ENCODE measurements around the gene PPP6R2.
A peak's percentile ranks its signal among the peaks of the same experiment; 100 is the strongest.

The PPP6R2 gene

GRCh38 chr22:50306753-50307749 lies 36.1 kb upstream of the PPP6R2 start, which contains the start of gene PLXNB2:
Gene PLXNB2 (minus strand): TSS chr22:50307646. CDS start chr22:50290584, 17,062 bp downstream.
- peak; percentile 45 for DNase-seq

DNA sequence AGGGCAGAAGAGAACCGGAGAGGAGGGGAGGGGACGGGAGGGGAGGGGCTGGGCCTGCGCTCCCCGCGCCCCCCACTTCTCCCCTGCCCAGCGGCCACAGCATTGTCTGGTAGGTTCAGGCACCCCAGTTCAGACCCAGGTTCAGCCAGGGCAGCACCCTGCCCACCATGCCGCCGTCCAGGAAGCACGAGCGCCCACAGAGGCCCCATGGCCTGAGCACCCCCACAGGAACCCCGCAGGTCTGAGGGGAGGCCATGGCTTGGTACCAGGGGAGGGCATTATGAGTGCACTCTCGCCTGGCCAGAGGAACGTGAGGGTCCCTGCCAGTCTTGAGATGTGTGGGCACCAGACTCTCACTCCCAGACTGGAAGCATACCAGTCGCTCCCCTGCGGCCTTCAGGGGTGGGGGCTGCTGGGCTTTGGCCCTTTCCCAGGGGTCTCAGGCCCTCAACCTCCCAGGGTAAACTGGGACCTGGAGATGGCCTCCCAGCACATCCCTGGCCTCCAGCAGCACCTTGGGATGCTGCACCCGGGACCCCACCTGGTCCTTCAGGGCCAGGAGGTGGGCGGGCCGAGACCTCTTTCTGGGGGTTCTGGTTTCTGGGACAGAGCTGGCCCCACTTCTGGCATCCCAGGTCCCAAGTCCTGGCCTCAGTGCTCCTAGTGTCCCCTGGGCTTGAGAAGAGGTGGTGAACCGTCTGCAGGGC lies 35.1 kb upstream of the PPP6R2 start:
- no peak for DNase-seq

- no peak for DNase-seq
Observed at GRCh38 chr22:50308597-50308935, 34.6 kb upstream of the PPP6R2 start.

GRCh38 chr22:50308986-50309600 lies 34.0 kb upstream of the PPP6R2 start:
- DNase-seq: no peak

DNA sequence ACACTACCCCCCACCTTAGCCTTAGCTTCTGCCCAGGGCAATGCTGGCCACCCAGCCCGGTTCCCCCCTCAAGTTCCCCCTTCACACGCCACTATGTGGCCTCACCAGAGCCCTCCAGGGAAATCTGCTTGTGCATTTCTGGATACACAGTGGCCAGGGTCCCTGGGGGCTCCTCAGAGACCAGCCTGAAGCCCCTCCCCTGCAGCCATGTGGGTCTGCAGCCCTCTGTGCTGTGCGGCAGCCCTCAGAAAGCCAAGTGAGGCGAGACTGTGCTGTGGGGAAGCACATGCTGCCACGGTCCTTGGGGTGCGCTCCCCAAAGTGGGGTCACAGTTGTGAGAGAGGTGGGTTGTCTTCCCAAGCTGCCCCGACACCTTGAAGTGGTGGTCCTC lies 33.5 kb upstream of the PPP6R2 start:
- no peak for DNase-seq

DNA sequence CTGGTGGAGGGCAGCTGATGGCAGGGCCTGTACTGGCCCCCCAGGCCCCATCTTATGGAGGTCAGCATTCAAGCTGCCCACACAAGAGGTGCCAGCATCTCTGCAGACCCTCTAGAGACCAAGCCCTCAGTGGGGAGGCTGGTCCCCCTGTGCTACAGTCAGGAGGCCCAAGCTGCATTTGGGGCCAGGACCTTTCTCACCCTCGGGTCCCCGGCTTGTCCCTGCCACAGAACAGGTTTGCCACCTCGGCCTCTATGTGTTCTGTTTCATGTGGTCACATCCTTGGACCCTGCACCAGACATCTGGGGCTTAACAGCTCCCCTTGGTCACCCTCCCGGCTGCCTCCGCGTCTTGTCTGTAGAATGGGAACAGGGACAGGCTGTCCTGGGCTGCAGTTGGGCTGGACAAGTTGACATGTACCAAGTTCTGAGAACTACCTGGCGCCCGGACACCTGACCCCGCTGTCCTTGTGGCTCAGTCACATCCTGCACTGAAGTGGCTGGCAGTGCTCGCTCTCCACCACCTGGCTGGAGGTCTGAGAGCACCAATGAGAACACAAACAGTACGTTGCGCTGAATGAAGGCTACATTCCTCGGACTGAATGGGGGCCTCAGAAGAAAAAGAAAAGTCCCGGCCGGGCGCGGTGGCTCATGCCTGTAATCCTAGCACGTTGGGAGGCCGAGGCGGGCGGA lies 33.0 kb upstream of the PPP6R2 start:
- no peak for DNase-seq

- no peak for DNase-seq
Observed at GRCh38 chr22:50310949-50311444, 32.1 kb upstream of the PPP6R2 start.

DNA sequence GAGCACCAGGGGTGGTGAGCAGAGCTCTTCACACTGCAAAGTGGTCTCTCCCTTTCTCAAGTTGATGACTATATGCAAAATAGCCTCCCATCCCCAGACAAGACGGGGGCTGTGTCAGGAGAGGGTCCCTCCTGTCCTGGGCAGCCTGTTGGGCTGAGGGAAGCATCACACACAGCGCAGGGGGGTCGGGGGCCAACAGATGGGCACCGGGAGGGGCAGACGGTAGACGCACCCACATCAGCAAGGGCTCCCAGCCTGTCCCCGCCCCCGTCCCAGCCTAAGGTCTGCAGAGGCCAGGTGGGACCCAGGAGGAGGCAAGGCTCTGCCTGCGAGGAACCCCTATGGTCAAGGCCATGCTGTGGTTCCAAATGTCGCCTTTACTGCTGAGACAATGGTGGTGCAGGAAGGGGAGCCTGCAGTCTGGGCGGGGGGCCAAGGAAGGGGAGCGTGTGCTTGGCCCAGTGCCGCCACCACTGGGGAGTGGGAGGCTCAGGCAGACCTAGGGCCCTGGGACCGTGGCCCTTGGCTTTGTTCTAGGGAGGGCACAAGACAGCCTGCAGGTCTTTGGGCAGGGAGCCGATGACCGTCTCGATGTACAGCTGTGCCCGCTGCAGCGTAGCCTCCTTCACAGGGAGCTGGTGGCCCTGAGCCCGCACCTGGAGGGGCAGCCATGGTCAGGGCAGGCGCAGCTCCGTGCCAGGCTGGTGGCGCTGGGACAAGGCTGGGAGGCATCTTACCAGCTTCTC lies 31.3 kb upstream of the PPP6R2 start:
- no peak for DNase-seq

DNA sequence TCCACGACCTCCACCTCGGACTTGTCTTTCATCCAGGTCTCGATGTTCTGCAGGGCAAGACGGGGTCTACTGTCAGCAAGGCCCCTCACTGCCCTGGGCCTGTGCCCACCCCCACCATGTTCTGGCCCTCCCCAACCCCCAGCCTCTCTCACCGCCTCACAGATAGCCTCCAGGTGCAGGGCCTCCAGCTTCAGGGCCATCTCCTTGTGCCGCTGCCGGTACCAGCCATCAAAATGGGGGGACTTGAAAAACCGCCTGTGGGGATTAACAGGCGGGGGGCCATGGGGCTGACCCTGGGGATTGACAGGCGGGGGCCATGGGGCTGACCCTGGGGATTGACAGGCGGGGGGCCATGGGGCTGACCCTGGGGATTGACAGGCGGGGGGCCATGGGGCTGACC lies 30.8 kb upstream of the PPP6R2 start:
- DNase-seq: no peak

- no peak for DNase-seq
Observed at GRCh38 chr22:50313021-50313420, 30.1 kb upstream of the PPP6R2 start.

DNA sequence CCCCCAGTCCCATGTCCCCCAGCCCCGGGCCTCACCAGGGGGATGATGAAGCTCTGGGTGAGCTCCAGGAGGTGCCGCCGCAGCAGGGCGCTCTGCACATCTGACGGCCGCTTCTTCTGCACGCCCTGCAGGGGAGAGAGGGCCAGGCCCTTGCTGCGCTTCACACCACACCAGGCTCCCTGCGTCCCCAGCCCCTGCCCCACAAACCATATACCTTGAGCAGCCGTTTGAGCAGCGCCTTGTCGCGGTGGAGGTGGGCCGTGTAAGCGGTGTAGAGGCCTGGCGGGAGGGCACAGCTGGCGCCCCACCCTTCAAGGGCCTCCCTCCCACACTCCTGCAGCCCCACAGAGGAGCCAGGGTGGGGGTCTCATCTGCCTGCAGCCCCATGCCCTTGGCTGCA lies 29.5 kb upstream of the PPP6R2 start:
- no peak for DNase-seq

- no peak for DNase-seq
Observed at GRCh38 chr22:50314081-50314454, 29.1 kb upstream of the PPP6R2 start.

GRCh38 chr22:50314455-50315288 lies 28.5 kb upstream of the PPP6R2 start:
- DNase-seq: no peak

GRCh38 chr22:50315289-50316113 lies 27.6 kb upstream of the PPP6R2 start:
- no peak for DNase-seq

GRCh38 chr22:50316114-50317065 lies 26.7 kb upstream of the PPP6R2 start:
- no peak for DNase-seq

- DNase-seq: no peak
Observed at GRCh38 chr22:50317178-50317577, 25.9 kb upstream of the PPP6R2 start.

GRCh38 chr22:50317674-50318073 lies 25.5 kb upstream of the PPP6R2 start:
- DNase-seq: no peak

DNA sequence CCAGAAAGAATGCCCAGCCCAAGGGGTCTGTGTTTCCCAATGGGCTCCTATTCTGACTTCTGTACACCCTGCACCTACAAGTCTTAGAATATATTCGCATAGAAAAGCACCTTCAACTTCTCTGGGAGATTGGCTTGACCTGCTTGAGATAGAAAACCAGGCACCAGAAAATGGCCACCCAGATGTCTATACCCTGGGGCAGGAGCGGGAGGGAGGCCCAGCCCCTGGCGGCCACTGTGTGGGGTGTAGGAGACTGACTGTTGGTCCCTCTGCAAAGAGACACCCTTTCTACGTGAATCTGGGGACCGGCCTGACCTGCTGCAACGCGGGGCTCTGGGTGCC lies 24.8 kb upstream of the PPP6R2 start:
- no peak for DNase-seq
